K562 (cell line): ENCODE results near the gene RAI2. TPM values are rescaled to one million over a fixed set of nuclear protein-coding genes. Genes with fewer than 3 reads are reported as not detected.

ENCODE experiments used
- ATAC-seq: fragments of 200-7000 bp; cut with Tn5 transposase; 3 replicates; pipeline ENCODE4 v1.9.1; 2020; ENCODE audit warnings: moderate library complexity
- BruUV-seq: library from RNA; stranded (reverse); fragments of 400-500 nt; replicated peaks from 2 replicates; lab custom pipeline; 2021; lab: Mats Ljungman, UMichigan
- CTCF ChIA-PET: fragments of 300-600 bp; formaldehyde crosslinking; extraction: SDS; loops from one replicate; lab custom pipeline; 2021; ENCODE audit warnings: low intra/inter-chr PET ratio; lab: Yijun Ruan, JAX
- POLR2A ChIA-PET: fragments of 300-600, 350-650 bp; sonication (Branson Sonifier 250); formaldehyde crosslinking; extraction: SDS; loops from one replicate; lab custom pipeline; 2021; ENCODE audit warnings: antibody characterized with exemption, inconsistent platforms; lab: Yijun Ruan, JAX
- DNase-seq, 4 experiments: peaks; one replicate each; pipeline versions ENCODE4 v3.0.0 to v3.0.0-alpha.2; 2011 to 2018; ENCODE audit warnings: low spot score in 3 of 4, mixed read lengths in 3 of 4; ENCODE audit errors: extremely low read depth in 1 of 4
- FAIRE-seq: peaks from 2 replicates; lab custom pipeline; 2011; peaks lifted over from hg19 to GRCh38; lab: Jason Lieb, UNC
- H2AFZ ChIP-seq: 2 replicates; pipeline ENCODE4 v1.6.0; 2011; ENCODE audit warnings: low read depth, low read length, control low read depth, inconsistent platforms
- H3K27ac ChIP-seq: fragments of 200-600 bp; 3 replicates; pipeline ENCODE4 v1.8.0; 2011; ENCODE audit warnings: low read depth, mild to moderate bottlenecking, control low read depth, inconsistent platforms, low read length, moderate library complexity, mixed read lengths; ENCODE audit errors: extremely low read depth
- H3K27me3 ChIP-seq, 2 experiments: fragments of 300-600 bp in 1 of 2; 2 replicates in 1 of 2; 3 replicates in 1 of 2; pipeline versions ENCODE4 v1.6.0 to v1.8.0; 2011; ENCODE audit warnings: inconsistent platforms in 2 of 2, low read length in 2 of 2, mild to moderate bottlenecking in 1 of 2, mixed read lengths in 1 of 2, moderate library complexity in 1 of 2; ENCODE audit not compliant: control insufficient read depth in 2 of 2, insufficient read depth in 2 of 2
- H3K36me3 ChIP-seq: fragments of 300-600 bp; 3 replicates; pipeline ENCODE4 v1.8.0; 2011; ENCODE audit warnings: mild to moderate bottlenecking, low read length, inconsistent platforms; ENCODE audit not compliant: control insufficient read depth, insufficient read depth
- H3K4me1 ChIP-seq, 2 experiments: fragments of 200-600 bp in 1 of 2; replicated peaks in 1 of 2; 2 replicates in 1 of 2; 3 replicates in 1 of 2; pipeline versions ENCODE4 v1.5.1 to v1.8.0; 2011; ENCODE audit warnings: inconsistent platforms in 2 of 2, low read length in 2 of 2, mild to moderate bottlenecking in 1 of 2, mixed read lengths in 1 of 2, moderate library complexity in 1 of 2; ENCODE audit not compliant: control insufficient read depth in 2 of 2, insufficient read depth in 2 of 2
- H3K4me2 ChIP-seq: 2 replicates; pipeline ENCODE4 v1.6.1; 2011; ENCODE audit warnings: low read length, control low read depth, inconsistent platforms, mixed read lengths; ENCODE audit not compliant: insufficient read depth
- H3K4me3 ChIP-seq: fragments of 200-600 bp; sonication (generic), shearing (Covaris generic); 2 replicates; pipeline ENCODE4 v1.5.1; 2016; ENCODE audit warnings: control low read depth, inconsistent platforms
- H3K79me2 ChIP-seq: fragments of 200-600 bp; 3 replicates; pipeline ENCODE4 v1.8.0; 2011; ENCODE audit warnings: low read length, inconsistent platforms; ENCODE audit not compliant: control insufficient read depth, insufficient read depth
- H3K9ac ChIP-seq, 2 experiments: 2 replicates each; pipeline versions ENCODE4 v1.6.0 to v1.6.1; 2011; ENCODE audit warnings: low read depth in 2 of 2, low read length in 2 of 2, control low read depth in 1 of 2, inconsistent platforms in 1 of 2, mild to moderate bottlenecking in 1 of 2, mixed read lengths in 1 of 2; ENCODE audit not compliant: insufficient read depth in 1 of 2
- H3K9me1 ChIP-seq: one replicate; pipeline ENCODE4 v1.6.0; 2011; ENCODE audit warnings: inconsistent platforms, mild to moderate bottlenecking, low read length, moderate library complexity; ENCODE audit not compliant: control insufficient read depth, insufficient read depth
- H3K9me3 ChIP-seq: replicated peaks from 2 replicates; pipeline ENCODE4 v1.5.1; 2011; ENCODE audit warnings: low read depth, low read length, inconsistent platforms; ENCODE audit not compliant: control insufficient read depth, insufficient read depth
- H4K20me1 ChIP-seq: replicated peaks from 2 replicates; pipeline ENCODE4 v1.6.1; 2011; ENCODE audit warnings: low read length, inconsistent platforms, mixed read lengths; ENCODE audit not compliant: control insufficient read depth, insufficient read depth
- ADNP ChIP-seq: fragments of 200-800 bp; sonication (Bioruptor generic); IDR thresholded peaks from 2 replicates; pipeline ENCODE4 v1.6.1; 2016; ENCODE audit warnings: missing genetic modification characterization, missing compliant biosample characterization
- ARNT ChIP-seq, 2 experiments: fragments of 450-650 bp; IDR thresholded peaks; 2 replicates each; pipeline ENCODE4 v1.6.1; 2016; ENCODE audit warnings: mild to moderate bottlenecking in 1 of 2
- ELF2 ChIP-seq: fragments of 250-450 bp; sonication (Bioruptor Pico); IDR thresholded peaks from 2 replicates; pipeline ENCODE4 v1.5.0; 2021; ENCODE audit warnings: mild to moderate bottlenecking
- GABPA ChIP-seq: fragments of 200-800 bp; sonication (Bioruptor generic); conservative IDR thresholded peaks from 2 replicates; pipeline ENCODE4 v1.6.1; 2016; ENCODE audit warnings: low read depth, missing genetic modification characterization, missing compliant biosample characterization
- KLF16 ChIP-seq: IDR thresholded peaks from 2 replicates; pipeline ENCODE4 v1.6.1; 2016; ENCODE audit warnings: antibody characterized with exemption
- NCOA4 ChIP-seq: fragments of 450-650 bp; IDR thresholded peaks from 2 replicates; pipeline ENCODE4 v1.6.1; 2018; ENCODE audit warnings: mild to moderate bottlenecking; ENCODE audit not compliant: partially characterized antibody
- SRF ChIP-seq, 2 experiments: fragments of 250-450, 450-650 bp in 1 of 2; sonication (Bioruptor Pico) in 1 of 2; sonication (generic) in 1 of 2; formaldehyde crosslinking; IDR thresholded peaks; 2 replicates each; pipeline versions ENCODE4 v1.5.0 to v1.5.1; 2020 to 2022; ENCODE audit warnings: mild to moderate bottlenecking in 1 of 2, missing genetic modification reagents in 1 of 2
- ZNF644 ChIP-seq: fragments of 200-800 bp; sonication (Bioruptor generic); IDR thresholded peaks from 2 replicates; pipeline ENCODE4 v1.6.1; 2016; ENCODE audit warnings: low read depth, missing genetic modification characterization, missing compliant biosample characterization
- WGBS: fragments of 100-300 bp; shearing (Covaris generic); methylation state at CpG from one replicate; pipeline ENCODE4 v1.1.6; 2016; ENCODE audit warnings: low coverage, mixed read lengths; ENCODE audit not compliant: insufficient coverage; ENCODE audit errors: missing lambda C conversion rate; 5-methylcytosine and 5-hydroxymethylcytosine counted together
- in situ Hi-C: fragments of 300-500 bp; cut with MboI; formaldehyde crosslinking; loops from 4 replicates; pipeline ENCODE4 v1.15.0; 2018; ENCODE audit warnings: inconsistent platforms, mixed read lengths
- intact Hi-C: fragments of 100-400 bp; cut with micrococcal nuclease; formaldehyde crosslinking; loops from 2 replicates; pipeline ENCODE4 v1.14.2; 2022
- polyA plus RNA-seq, 8 experiments: library from polyadenylated mRNA; depleted of rRNA in 4 of 8; stranded (reverse) in 5 of 8; unstranded in 3 of 8; fragments of >200 nt; fragmentation: Nextera tagmentation in 2 of 8; fragmentation: Illumina TruSeq in 1 of 8; extraction: Ambion mirVana in 2 of 8; extraction: Trizol in 1 of 8; gene quantifications; 2 replicates each; pipeline versions ENCODE4 v1.2.1 to v1.2.3, GENCODE V29; 2011 to 2014; ENCODE audit warnings: inconsistent platforms in 1 of 8, missing spikeins in 1 of 8
- total RNA-seq, 7 experiments: library from RNA; depleted of rRNA in 6 of 7; stranded (reverse); fragments of >200 nt in 6 of 7; fragmentation: Illumina TruSeq in 2 of 7; extraction: Trizol in 2 of 7; gene quantifications; 2 replicates each; pipeline versions ENCODE4 v1.2.1 to v1.2.3, GENCODE V29; 2011 to 2021; ENCODE audit warnings: low replicate concordance in 1 of 7
- TF ChIP-seq, protein P1 (sequence below): fragments of 450-650 bp; formaldehyde crosslinking; IDR thresholded peaks from 2 replicates; pipeline ENCODE4 v1.4.0; 2022; ENCODE audit warnings: missing genetic modification characterization
- TF ChIP-seq, protein P2 (sequence below): fragments of 250-450 bp; sonication (Bioruptor Pico); IDR thresholded peaks from 2 replicates; pipeline ENCODE4 v1.8.0; 2021; ENCODE audit warnings: borderline replicate concordance, mild to moderate bottlenecking, moderate library complexity; ENCODE audit not compliant: poor library complexity, severe bottlenecking
- TF ChIP-seq, protein P3 (sequence below), 2 experiments: fragments of 450-650 bp; IDR thresholded peaks; 2 replicates each; pipeline ENCODE4 v1.6.1; 2016

Gene RAI2
- total and polyA plus RNA-seq, 9 of the 15 experiments (the other 6 are each of a cell fraction or from before 2014, with no cell fraction given) = not detected

DNA sequence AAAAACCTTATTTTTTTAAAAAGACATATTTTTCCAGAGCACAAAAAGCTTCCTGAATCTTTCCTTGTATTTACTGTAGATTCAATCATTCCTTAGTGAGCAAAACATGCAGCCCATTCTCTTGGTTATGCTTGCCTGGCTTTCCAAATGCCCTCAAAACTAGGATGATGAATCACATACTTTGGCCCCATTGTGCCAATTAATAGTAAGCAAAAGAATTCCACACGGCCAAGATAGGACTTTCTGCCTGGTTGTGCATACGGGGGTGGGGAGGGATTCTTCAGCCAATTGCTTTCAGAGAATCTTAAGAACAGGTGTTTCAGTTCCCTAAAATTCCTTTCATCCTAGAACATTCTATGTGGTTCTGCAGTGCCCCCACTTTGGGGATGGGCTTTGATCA is 7.0 kb downstream of the RAI2 start:
- Histone ChIP-seq H3K4me2 (no peak overlapping the region), H3K4me1 (no peaks in the 10 kb centered on the region), H3K27me3 (peaks cover under 1 to 5% of the 10 kb centered on the region in 2 experiments; a peak in 3 of 5 replicates), H3K9me3 (no peaks in the 10 kb centered on the region), H3K9ac (no peak overlapping the region), H2AFZ (no peak overlapping the region), H3K9me1 (no peaks in the 10 kb centered on the region), H4K20me1 (no peaks in the 10 kb centered on the region), H3K27ac (no peak overlapping the region), H3K4me3 (no peak overlapping the region), H3K79me2 (no peaks in the 10 kb centered on the region), H3K36me3 (no peaks in the 10 kb centered on the region)
- TF ChIP-seq, protein P1, sequence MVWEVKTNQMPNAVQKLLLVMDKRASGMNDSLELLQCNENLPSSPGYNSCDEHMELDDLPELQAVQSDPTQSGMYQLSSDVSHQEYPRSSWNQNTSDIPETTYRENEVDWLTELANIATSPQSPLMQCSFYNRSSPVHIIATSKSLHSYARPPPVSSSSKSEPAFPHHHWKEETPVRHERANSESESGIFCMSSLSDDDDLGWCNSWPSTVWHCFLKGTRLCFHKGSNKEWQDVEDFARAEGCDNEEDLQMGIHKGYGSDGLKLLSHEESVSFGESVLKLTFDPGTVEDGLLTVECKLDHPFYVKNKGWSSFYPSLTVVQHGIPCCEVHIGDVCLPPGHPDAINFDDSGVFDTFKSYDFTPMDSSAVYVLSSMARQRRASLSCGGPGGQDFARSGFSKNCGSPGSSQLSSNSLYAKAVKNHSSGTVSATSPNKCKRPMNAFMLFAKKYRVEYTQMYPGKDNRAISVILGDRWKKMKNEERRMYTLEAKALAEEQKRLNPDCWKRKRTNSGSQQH (CRISPR knock-in tag) = no peak
- POLR2A ChIA-PET = no interaction called here
- DNase-seq (no peak), FAIRE-seq (no peak), ATAC-seq (no peak)
- WGBS = 0% methylated on average over 2 of the region's 2 CpGs
- in situ Hi-C loops (no loop called here), intact Hi-C loops (no loop called here)
- BruUV-seq = no TSS peak
- CTCF ChIA-PET = no interaction called here

DNA sequence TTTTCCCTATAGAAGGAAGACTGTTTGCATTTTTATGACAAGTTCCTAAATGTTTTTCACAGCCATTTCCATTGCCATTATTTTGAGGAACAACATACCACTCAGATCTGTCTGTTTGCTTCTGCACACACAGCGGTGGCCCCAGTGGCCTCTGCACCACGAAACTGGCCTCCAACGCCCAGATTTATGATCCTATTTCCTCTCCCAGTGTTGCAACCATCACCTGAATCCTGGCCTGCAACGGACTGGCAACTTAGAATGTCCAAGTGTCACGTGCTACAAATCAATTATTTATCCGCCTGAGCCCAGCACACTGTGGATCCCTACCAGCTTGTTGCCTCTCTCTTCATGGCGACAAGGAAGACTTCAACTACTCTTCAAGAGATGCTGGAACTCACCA is 9.2 kb downstream of the RAI2 start:
- FAIRE-seq = no peak
- no peak overlapping the region for H2AFZ ChIP-seq
- H3K9me1 ChIP-seq = no peaks in the 10 kb centered on the region
- no peak overlapping the region for H3K27ac ChIP-seq
- no peaks in the 10 kb centered on the region for H3K79me2 ChIP-seq
- no TSS peak for BruUV-seq
- in situ Hi-C loops (no loop called here), intact Hi-C loops (no loop called here)
- H3K27me3 ChIP-seq = peaks cover 0 to 3% of the 10 kb centered on the region in 2 experiments; a peak in 2 of 5 replicates
- WGBS = 0% methylated on average over 5 of the region's 7 CpGs
- H3K9me3 ChIP-seq = no peaks in the 10 kb centered on the region
- H3K4me2 ChIP-seq = no peak overlapping the region
- no peaks in the 10 kb centered on the region for H3K4me1 ChIP-seq
- no peak for ATAC-seq
- ChIA-PET POLR2A (no interaction called here), CTCF (no interaction called here)
- H3K36me3 ChIP-seq = no peaks in the 10 kb centered on the region
- H3K9ac ChIP-seq = no peak overlapping the region
- H3K4me3 ChIP-seq = no peak overlapping the region
- H4K20me1 ChIP-seq = no peaks in the 10 kb centered on the region
- TF ChIP-seq ZNF644 (tag) (no peak), ELF2 (CRISPR knock-in tag) (no peak), NCOA4 (no peak), GABPA (tag) (no peak), KLF16 (no peak), ARNT (IDR thresholded peaks at IDR 0.05) (no peak), ADNP (no peak), SRF (CRISPR knock-in tag; IDR thresholded peaks at IDR 0.05) (no peak)
- TF ChIP-seq, protein P2, sequence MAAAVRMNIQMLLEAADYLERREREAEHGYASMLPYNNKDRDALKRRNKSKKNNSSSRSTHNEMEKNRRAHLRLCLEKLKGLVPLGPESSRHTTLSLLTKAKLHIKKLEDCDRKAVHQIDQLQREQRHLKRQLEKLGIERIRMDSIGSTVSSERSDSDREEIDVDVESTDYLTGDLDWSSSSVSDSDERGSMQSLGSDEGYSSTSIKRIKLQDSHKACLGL = no peak
- TF ChIP-seq, protein P3, sequence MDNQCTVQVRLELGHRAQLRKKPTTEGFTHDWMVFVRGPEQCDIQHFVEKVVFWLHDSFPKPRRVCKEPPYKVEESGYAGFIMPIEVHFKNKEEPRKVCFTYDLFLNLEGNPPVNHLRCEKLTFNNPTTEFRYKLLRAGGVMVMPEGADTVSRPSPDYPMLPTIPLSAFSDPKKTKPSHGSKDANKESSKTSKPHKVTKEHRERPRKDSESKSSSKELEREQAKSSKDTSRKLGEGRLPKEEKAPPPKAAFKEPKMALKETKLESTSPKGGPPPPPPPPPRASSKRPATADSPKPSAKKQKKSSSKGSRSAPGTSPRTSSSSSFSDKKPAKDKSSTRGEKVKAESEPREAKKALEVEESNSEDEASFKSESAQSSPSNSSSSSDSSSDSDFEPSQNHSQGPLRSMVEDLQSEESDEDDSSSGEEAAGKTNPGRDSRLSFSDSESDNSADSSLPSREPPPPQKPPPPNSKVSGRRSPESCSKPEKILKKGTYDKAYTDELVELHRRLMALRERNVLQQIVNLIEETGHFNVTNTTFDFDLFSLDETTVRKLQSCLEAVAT (IDR thresholded peaks at IDR 0.05) = no peak
- no peak for DNase-seq
